ENCODE data around the gene SCFD2. TPM values are rescaled to one million over a fixed set of nuclear protein-coding genes. Genes with fewer than 3 reads are reported as not detected.

Gene SCFD2
- total RNA-seq, 3 donors from 2014 or later: 22.8 to 33.8 (median 25.0) TPM

DNA sequence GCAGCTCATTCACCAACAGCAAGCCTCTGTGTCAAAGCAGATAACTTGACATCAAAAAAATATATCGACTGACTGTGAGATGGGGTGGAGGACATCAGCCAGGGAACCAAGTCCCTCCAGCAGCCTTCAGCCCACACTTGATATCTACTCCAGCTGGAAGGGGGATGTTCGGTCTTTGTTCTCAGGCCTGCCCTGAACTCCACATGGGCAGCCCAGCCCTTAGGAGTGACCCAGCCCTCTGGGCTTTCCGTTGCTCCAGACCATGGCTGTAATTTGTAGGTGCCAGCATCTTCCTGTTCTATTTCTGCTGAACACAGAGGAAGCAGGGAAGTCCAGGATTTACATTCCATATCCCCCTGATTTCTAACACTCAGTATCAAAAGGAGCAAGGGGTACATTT, 486.4 kb downstream of the SCFD2 start:
- Histone ChIP-seq H3K36me3 (no peaks in the 10 kb centered on the region), H3K27ac (no peak overlapping the region), H3K9me3 (no peaks in the 10 kb centered on the region), H3K4me1 (no peaks in the 10 kb centered on the region), H3K27me3 (no peaks in the 10 kb centered on the region), H3K4me3 (no peak overlapping the region)
- TF ChIP-seq, protein P1, sequence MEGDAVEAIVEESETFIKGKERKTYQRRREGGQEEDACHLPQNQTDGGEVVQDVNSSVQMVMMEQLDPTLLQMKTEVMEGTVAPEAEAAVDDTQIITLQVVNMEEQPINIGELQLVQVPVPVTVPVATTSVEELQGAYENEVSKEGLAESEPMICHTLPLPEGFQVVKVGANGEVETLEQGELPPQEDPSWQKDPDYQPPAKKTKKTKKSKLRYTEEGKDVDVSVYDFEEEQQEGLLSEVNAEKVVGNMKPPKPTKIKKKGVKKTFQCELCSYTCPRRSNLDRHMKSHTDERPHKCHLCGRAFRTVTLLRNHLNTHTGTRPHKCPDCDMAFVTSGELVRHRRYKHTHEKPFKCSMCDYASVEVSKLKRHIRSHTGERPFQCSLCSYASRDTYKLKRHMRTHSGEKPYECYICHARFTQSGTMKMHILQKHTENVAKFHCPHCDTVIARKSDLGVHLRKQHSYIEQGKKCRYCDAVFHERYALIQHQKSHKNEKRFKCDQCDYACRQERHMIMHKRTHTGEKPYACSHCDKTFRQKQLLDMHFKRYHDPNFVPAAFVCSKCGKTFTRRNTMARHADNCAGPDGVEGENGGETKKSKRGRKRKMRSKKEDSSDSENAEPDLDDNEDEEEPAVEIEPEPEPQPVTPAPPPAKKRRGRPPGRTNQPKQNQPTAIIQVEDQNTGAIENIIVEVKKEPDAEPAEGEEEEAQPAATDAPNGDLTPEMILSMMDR (IDR thresholded peaks at IDR 0.05): no peak
- TF ChIP-seq POLR2A (IDR thresholded peaks at IDR 0.05) (no peak), POLR2AphosphoS5 (IDR thresholded peaks at IDR 0.05) (no peak)
- DNase-seq (ENCODE audit: low spot score in 2 of 2): no peak
- intact Hi-C loops (cut with DNase I; ENCODE audit: low total_unique reads): no loop called here

GRCh38 chr4:52877694-52878093, 488.2 kb downstream of the SCFD2 start:
- no peak overlapping the region for H3K4me3 ChIP-seq
- DNase-seq (ENCODE audit: low spot score in 2 of 2): no peak
- intact Hi-C loops (cut with DNase I; ENCODE audit: low total_unique reads): no loop called here
- H3K27me3 ChIP-seq: no peaks in the 10 kb centered on the region
- H3K27ac ChIP-seq: no peak overlapping the region
- no peaks in the 10 kb centered on the region for H3K9me3 ChIP-seq
- H3K4me1 ChIP-seq: peaks cover 0 to 3% of the 10 kb centered on the region in 2 donors
- no peaks in the 10 kb centered on the region for H3K36me3 ChIP-seq
- TF ChIP-seq, protein P1 (IDR thresholded peaks at IDR 0.05): no peak
- TF ChIP-seq POLR2A (IDR thresholded peaks at IDR 0.05) (no peak), POLR2AphosphoS5 (IDR thresholded peaks at IDR 0.05) (no peak)

DNA sequence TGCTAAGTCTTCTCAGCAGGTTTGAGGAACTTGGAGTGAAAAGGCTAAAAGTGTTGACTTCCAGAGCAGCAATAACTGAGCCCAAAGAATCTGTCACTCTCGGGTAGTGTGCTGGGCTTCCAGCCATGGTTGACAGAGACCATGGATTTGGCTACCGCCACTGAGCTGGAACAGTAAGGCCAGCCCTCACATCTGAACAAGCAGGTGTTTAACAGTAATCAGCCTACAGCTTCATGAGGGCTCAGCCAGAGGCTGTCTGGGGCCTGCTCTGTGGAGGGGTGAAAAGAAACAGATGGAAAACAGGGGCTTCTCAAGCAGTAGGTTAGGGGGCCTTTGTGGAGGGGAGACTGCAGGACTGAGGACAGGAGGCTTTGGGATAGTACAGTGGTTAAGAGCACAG, 488.8 kb downstream of the SCFD2 start:
- H3K27ac ChIP-seq: no peak overlapping the region
- intact Hi-C loops (cut with DNase I; ENCODE audit: low total_unique reads): no loop called here

GRCh38 chr4:52876069-52876468, 489.8 kb downstream of the SCFD2 start:
- TF ChIP-seq, protein P1 (IDR thresholded peaks at IDR 0.05): no peak
- TF ChIP-seq POLR2A (IDR thresholded peaks at IDR 0.05) (no peak), POLR2AphosphoS5 (IDR thresholded peaks at IDR 0.05) (no peak)
- intact Hi-C loops (cut with DNase I; ENCODE audit: low total_unique reads): no loop called here
- Histone ChIP-seq H3K27ac (no peak overlapping the region), H3K4me3 (no peak overlapping the region), H3K9me3 (no peaks in the 10 kb centered on the region), H3K4me1 (peaks cover 0 to 3% of the 10 kb centered on the region in 2 donors), H3K27me3 (no peaks in the 10 kb centered on the region), H3K36me3 (no peaks in the 10 kb centered on the region)
- no peak for DNase-seq (ENCODE audit: low spot score in 2 of 2)

More for the DNA sequence above, 488.8 kb downstream of the SCFD2 start:
- no peak for DNase-seq (ENCODE audit: low spot score in 2 of 2)
- TF ChIP-seq POLR2A (IDR thresholded peaks at IDR 0.05) (no peak), POLR2AphosphoS5 (IDR thresholded peaks at IDR 0.05) (no peak)
- TF ChIP-seq, protein P1 (IDR thresholded peaks at IDR 0.05): no peak
- no peaks in the 10 kb centered on the region for H3K27me3 ChIP-seq
- peaks cover 0 to 3% of the 10 kb centered on the region in 2 donors for H3K4me1 ChIP-seq
- no peak overlapping the region for H3K4me3 ChIP-seq
- no peaks in the 10 kb centered on the region for H3K9me3 ChIP-seq
- H3K36me3 ChIP-seq: no peaks in the 10 kb centered on the region

GRCh38 chr4:52874948-52875347, 490.9 kb downstream of the SCFD2 start:
- H3K27me3 ChIP-seq: no peaks in the 10 kb centered on the region
- peaks cover 0 to 8% of the 10 kb centered on the region in 2 donors for H3K4me1 ChIP-seq
- H3K36me3 ChIP-seq: no peaks in the 10 kb centered on the region
- H3K27ac ChIP-seq: no peak overlapping the region
- DNase-seq (ENCODE audit: low spot score in 2 of 2): no peak
- intact Hi-C loops (cut with DNase I; ENCODE audit: low total_unique reads): no loop called here
- TF ChIP-seq, protein P1 (IDR thresholded peaks at IDR 0.05): no peak
- TF ChIP-seq POLR2A (IDR thresholded peaks at IDR 0.05) (no peak), POLR2AphosphoS5 (IDR thresholded peaks at IDR 0.05) (no peak)
- no peaks in the 10 kb centered on the region for H3K9me3 ChIP-seq
- no peak overlapping the region for H3K4me3 ChIP-seq
